ENCODE results near the gene FYCO1. TPM values are rescaled to one million over a fixed set of nuclear protein-coding genes. Genes with fewer than 3 reads are reported as not detected.

Gene FYCO1
- total RNA-seq, 1 donor from 2014 or later, result 1.2 TPM

DNA sequence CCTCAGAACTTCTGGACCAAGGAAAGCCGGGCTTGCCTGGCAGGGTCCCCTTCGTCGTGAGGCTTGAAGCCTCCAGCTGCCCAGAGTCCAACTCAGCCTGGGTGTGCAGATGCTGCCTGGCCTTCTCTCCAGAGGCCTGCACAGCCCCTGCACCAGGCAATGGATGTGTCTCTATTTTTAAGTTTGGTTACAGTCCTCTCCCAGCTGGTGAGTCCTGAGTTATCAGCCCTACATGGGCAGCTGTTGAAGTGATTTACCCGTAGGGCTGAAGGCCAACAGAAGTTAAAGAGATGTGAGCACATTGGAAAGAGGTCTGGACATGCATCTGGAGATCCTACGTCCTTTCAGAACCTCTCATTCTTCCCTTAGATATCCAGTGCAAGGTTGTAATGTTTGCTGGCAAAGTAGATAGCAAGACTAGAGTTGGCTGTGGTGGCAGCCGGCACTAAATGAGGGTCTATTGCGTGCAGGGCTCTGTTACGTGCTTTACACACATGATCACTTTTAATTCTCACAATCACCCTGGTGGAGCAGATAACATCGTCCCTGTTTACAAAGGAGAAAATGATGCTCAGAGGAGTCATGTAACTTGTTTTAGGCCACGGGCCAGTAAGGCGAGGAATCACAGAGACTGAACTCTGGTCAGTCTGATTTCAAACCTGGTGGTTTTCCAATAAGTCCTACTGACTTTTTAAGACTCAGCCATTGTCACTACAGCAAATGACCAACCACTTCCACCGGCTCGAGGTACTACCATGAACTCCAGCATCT lies 9.9 kb downstream of the FYCO1 start:
- DNase-seq (ENCODE audit: low spot score in 2 of 2) (no peak), FAIRE-seq (no peak)

DNA sequence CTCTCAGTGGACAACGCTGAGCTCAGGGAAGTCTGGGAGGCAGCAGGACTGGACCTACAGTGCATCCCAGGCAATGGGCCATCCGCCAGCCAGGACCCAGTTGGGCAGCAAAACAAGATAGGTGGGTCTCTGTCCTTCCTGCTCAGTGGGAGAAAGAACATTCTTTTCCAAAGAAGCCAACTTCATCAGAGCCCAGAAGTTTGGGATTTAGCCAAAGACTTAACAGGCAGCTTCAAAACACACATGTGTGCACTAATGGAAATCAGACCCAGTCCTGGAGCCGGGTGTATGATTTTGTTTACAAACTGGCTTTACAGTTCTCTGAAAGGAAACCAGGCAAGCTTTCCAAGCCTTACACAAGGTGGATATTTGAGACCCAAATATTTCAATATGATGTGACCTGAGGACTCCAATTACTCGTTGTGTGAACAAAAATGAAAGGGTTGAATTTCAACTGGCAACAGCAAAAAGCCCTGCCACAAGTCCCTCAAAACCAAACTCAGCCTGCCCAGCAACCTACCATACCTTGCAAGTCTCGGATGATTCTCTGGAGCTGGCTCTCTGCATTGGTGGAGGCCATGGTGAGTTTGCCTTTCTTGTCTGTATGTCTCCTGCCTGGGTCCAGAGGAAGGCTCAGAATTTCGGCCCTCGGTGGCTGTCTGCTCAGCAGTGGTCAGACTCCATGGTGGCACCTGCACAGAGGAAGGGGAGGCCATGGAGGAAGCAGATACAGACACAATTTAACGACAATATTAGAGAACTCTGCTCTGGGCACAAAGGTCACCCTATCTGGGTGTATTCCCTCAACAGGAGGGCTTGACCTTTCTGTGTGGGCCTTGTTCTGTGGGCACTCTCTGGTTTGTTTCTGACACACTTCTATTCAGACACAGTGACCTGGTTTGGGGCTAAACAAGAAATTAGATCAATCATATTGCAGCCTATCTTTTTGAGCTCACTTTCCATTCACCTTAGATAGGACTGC lies 11.0 kb downstream of the FYCO1 start:
- DNase-seq (ENCODE audit: low spot score in 2 of 2) (no peak), FAIRE-seq (no peak)

DNA sequence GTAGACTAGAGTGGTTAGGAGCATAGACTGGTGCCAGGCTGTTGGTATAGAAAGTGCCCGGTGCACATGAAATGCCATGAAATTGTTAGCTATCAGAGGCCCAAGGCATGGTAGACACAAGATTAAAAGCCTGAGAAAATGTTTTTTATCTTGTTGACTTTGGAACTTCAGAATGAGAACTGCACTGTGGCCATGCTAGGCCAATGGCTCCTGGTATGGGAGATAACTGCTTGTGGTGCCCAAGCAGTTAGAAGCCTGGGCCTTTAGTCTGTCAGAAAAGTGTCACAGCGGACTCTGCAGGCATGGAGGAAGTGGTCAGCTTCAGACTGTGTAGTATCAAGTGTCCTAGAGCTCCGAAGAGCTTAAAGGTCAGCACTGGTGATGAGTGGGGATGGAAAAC lies 11.9 kb downstream of the FYCO1 start:
- DNase-seq (ENCODE audit: low spot score in 2 of 2) (no peak), FAIRE-seq (no peak)

DNA sequence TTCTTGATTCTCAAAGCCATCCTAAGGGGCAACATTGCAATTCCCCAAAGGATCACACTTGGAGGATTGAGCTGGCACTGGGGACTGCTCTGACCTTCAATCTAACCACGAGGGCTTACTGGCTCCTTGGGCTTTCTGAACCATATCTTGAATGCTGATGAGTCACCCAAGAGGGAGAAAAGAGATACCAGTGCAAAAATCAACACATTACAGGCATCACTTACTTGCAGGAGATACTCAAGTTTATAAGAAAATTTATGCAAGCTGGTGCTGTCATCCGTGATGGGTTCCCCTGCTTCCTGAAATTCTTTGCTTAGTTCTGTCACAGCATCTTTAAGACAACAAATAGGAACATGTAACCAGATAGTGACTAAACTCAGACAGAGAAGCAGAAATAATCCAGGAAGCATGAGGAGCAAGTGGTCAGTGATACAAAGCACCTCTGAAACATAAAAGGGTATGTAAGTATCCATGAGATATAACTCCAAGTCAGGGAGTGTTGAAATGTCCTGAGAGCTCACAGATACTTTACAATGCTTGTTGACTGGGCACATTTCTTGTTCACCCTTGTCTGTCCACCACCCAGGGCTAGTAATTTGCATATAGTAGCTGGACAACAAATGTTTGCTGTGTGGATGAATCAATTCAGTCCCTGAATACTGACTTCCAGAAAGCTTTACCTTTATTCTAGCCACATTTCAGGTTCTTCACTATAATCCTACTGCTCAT lies 14.1 kb downstream of the FYCO1 start:
- FAIRE-seq, result no peak
- DNase-seq (ENCODE audit: low spot score in 2 of 2), result no peak

DNA sequence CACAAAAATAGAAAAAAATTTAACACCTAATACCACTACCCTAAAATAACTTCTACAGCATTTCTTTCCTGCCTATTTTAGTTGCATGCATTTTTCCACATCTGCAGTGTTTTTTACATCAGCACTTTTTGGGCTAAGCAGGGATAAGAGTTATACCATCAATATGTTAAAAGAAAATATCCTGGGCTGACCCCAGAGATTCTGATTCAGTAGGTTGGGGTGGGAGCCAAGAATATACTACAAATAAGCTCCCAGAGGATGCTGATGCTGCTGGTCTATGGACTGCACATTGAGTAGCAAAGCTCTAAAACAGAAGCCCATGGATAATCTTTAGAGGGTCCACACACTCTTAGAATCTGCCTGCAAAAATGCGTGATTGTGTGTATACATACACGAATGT lies 14.8 kb downstream of the FYCO1 start:
- no peak for DNase-seq (ENCODE audit: low spot score in 2 of 2)
- FAIRE-seq, result no peak

DNA sequence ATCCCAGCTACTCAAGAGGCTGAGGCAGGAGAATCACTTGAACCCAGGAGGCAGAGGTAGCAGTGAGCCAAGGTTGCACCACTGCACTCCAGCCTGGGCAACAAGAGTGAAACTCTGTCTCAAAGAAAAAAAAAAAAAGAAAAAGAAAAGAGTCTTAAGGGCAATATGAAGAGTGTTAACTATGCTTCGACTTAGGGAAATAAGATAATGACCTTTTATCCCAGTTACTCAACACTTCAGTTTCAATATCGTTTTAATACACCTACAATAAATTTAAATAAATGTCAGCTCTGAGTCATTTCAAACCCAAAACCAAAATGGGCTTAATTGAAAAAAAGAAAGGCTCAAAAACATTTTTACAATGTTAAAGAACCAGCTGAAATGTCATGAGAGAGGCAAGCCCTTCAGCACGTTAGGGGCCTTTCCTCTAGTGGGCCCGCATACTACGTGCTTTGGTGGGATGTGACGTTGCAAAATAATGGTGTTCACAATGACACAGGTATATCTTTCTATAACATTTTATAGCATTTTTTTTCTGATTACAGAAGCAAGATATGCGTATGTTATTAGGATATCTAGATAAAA lies 15.3 kb downstream of the FYCO1 start:
- FAIRE-seq, result no peak
- no peak for DNase-seq (ENCODE audit: low spot score in 2 of 2)

DNA sequence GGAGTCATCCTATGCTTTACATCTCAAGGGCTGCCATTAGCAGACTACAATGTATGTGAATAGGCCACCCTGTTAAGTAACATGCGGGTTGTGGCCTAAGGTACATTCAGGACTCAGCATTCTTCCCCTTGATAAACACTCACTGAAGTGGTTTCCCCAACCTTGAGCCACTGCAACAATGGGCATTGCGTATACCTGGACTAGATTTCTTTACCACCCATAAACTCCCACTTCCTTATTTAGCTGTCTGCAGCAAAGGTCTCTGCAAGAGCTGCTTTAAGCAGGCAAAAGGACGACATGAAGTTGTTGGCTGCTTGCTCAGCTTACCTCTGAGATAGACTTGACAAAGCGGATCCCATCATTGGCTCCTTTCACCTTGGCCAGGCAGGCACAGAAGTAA lies 16.2 kb downstream of the FYCO1 start:
- DNase-seq (ENCODE audit: low spot score in 2 of 2) (no peak), FAIRE-seq (no peak)

DNA sequence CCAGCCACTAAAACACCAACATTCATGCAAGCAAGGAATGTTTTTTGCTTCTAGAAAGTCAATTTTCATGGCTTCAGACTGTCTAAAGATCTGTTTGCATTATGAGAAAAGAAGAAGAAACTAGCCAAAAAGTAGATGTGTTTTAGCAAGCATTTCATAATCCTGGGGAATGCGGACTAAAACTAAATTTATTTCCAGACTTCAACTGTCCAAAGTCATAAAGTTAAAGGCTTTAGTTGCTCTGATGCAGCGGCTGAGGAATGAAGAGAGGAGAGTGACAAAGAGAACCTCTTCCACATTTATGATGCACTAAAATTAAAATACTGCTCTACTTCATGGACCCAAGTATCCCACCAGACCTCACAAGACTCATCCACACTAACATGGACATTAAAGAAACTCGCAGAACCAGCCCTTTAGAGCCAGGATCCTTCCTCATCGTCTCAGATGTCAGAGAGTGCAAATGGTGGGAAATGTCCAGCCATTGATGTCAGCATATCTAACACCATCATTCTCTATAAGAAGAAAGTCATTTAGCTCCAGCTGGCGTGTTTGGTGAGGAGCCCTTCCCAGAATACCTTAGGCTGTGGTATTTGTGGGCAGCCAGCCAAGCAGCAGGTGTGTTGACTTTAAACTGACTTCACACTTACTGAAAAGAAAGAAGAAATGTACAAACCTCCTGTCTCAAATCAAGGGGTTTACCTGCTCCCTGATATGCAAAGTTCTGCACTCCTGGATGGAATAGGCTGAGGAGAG lies 17.4 kb downstream of the FYCO1 start:
- FAIRE-seq, result no peak
- no peak for DNase-seq (ENCODE audit: low spot score in 2 of 2)

DNA sequence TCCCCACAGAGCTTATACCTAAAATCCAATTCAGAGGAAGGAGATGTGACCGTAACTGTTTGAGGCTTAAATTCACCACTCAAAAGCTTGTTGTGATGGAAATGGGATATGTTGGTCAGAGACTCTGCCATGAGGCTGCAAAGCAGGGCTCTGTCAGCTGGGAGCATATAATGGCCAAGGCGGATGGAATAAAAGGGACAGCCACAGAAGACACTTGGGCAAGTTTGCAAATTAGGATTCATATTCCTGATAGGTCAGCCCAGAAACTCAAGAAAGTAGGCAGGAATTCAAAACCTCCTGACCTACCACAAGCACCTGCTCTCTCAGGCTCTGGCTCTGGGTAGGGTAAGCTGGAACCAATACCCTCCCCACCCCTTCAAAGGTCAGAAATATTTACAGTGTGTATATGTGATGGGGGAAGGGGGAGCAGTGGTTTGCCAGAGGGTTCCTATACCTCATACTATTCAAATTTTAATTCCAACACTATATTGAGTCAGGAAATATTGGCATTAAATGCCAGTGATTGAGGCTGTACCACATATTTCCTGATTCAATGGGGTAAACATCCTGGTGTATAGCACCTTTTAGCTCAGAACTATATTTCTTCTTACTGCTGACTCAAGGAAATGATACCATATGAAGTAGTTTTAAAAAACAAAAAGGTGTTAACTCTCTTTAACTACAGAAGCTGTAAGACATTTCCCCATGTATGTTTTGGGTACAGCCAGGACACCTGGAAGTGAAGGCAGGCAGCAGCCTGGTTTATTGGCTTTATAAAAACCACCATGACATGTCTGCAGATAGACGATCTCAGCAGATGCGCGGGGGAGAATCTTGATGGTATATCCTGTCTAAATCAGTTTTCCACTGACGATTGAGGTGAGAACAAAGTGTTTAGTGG lies 19.2 kb downstream of the FYCO1 start:
- no peak for FAIRE-seq
- DNase-seq (ENCODE audit: low spot score in 2 of 2), result no peak

DNA sequence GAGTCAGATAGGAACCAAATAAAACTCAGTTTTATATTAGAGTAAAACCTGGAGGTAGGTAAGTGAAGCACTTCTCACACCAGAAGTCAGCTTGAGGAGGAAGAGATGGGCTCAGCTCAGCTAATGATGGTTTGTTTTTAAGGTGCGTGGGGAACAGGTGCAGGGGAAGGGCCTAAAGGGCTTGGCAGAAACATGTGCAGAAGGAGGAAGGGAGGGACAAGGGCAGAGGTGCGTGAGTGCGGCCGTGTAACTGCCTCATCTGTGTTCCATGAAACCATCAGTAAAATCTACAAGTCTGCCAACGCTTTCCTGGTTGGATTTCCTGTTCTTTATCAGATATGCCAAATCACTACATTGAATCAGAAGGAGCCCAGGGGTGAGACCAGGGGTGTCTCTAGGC lies 19.9 kb downstream of the FYCO1 start:
- FAIRE-seq (no peak), DNase-seq (ENCODE audit: low spot score in 2 of 2) (no peak)

DNA sequence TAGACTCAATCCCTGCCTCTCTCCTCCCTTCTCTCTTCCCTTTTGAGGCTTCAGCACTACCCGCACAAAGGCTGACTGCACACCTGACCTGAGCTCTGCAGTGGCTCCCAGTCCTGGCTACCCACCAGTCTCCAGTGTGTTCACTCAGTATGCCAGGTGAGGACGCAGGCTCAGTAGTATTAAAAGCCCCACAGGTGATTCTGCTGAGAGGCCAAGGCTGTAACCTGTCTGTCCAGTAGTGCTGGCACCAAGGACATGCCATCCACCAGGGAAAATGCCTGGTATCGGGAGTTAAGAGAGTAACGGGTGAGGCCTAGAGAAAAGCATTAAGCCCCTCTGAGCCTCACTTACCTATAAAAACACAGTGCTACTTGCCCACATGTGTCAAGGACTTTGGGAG lies 20.9 kb downstream of the FYCO1 start:
- DNase-seq (ENCODE audit: low spot score in 2 of 2) (no peak), FAIRE-seq (no peak)

DNA sequence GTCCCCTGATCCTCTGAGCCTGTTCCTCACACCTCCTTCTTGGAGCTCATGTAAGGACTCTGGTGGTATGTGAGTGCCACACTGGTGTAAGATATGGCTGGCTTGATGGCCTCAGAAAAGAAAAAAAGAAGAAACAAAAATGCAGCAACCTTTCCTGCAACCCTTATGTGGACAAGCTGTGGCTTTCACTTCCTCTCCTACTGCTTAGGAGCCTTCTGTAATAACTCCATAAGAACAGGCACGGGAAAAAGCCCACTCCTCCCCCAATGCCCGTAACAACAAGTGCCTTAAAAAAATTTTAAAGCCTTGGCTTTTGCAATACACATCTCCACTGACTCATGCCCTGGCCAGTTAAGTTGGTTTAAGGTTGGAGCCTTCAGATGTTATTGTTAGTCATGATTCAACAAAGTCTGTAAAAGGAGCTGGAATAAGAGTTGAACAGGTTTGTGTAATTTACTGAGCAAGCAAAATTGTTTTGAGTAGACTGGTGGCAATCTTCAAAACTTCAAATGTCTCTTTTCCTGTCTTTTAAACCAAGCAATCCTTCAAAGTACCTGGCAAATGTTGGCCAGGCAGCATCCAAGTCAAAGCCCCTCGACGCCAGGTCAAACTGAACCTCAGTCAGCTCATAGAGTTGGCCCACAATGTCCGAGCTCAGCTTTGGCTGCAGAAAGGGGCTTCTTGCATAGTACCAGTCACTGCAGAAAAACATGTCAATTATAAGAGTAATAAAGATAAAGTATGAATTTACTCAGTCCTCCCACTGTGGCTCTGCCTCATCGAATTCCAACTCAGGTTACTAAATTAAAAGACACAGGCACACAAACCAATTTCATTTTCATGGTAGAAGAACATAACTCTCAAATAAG lies 22.9 kb downstream of the FYCO1 start:
- FAIRE-seq (no peak), DNase-seq (ENCODE audit: low spot score in 2 of 2) (no peak)

DNA sequence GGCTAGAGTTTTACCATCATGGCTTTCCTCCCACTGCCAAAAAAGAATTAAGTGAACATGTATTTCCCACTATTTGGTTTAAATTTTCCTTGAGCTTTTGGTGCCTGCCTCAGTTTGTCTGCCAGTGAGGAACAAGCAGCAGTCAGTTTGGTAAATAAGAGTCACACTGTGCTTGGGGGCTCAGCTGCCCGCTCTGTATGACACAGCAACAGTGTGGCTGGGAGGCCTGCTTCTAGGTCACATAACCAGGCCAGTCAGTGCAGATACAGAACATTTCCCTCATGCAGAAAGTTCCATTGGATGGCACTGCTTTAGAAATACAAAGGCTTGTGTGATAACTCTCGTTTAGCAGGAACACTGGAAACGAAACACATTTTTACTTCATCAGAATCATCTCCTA lies 25.7 kb downstream of the FYCO1 start:
- no peak for FAIRE-seq
- no peak for DNase-seq (ENCODE audit: low spot score in 2 of 2)

DNA sequence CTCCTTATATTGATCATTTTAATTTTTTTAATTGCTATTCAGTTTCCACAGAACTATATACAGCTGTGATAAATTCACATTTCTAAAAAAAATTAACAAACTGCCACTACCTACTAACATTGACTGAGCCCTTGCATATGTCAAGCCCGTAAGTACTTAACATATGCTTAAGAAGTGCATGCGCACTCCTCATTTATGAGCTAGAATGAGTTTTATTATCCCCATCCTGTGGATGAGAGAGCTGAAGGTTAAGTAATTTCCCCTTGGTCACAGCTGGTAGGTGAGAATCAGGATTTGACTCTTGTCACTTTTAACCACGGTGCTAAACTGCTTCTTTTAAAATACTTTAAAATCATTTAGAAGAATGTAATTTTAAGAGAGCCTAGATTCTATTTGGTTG lies 26.5 kb downstream of the FYCO1 start:
- DNase-seq (ENCODE audit: low spot score in 2 of 2) (no peak), FAIRE-seq (no peak)

DNA sequence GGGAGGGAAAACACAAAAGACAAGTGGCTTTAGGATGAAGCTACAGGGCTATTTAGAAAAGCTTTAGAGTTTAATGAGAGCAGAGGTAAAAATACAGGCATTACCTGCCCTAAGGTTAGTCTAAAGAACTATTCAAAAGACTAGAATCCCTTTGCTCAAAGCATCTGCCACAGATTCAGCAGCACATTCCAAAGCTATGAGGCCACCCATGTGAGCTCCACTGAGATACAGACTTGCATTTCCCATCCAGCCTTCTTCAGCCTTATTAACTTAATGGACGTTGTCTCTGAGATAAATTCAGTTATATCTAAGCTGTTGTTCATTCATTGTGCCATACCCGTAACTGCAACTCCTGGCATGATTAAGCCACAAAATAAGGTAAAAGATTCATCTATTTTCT lies 26.9 kb downstream of the FYCO1 start:
- no peak for DNase-seq (ENCODE audit: low spot score in 2 of 2)
- no peak for FAIRE-seq

DNA sequence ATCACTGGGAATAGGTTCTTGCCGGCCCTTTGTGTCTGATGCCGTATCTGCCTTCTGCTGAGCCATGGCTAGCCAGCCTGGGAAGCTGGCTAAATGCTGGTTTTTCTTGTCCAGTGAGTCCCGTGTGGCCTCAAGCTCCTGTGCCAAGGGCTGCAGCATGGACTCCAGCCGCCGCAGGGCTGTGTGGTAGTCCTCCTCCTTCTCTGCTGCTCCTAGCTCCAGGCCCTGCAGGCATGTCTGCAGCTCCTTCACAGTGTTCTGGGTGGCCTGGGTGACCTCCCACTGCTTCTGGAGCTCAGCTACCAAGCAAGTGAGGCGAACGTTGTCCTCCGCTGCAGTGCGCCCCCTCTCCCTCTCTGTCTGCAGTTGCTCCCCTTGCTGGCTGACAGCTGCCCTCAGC lies 27.5 kb downstream of the FYCO1 start:
- no peak for FAIRE-seq
- DNase-seq (ENCODE audit: low spot score in 2 of 2), result no peak

DNA sequence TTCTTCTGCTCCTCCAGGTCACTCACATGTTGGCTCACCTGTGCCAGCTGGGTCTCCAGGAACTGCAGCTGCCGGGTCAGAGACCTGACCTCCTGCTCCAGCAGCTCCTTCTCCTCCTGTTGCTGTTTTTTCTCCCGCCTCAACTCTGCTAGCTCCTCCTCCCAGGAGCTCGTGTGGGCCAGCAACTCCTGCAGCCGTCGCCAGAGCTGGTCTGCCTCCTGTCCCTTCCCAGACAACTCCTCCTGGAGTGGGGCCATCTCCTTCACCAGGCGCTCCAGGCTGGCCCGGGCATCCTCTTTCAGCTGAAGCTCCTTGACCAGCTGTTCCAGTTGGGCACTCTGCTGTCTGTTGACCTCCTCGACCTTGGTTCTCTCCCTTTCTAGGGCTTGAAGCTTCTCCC lies 27.9 kb downstream of the FYCO1 start:
- DNase-seq (ENCODE audit: low spot score in 2 of 2) (no peak), FAIRE-seq (no peak)

Measured in frontal cortex (tissue), 4 donors.